Measurements from ENCODE around the gene CDH4. TPM values are rescaled to one million over a fixed set of nuclear protein-coding genes. Genes with fewer than 3 reads are reported as not detected.

Gene CDH4
- total and polyA plus RNA-seq, 2 of the 4 experiments (the other 2 are of a cell fraction) = 1.6 to 3.5 TPM

- Histone ChIP-seq H4K8ac (ENCODE audit: low read depth in 2 of 2, low read length in 2 of 2) (no peak overlapping the region), H4K5ac (ENCODE audit: low read depth, low read length) (no peak overlapping the region), H3K23ac (ENCODE audit: low read depth, low read length) (no peak overlapping the region), H3K4me1 (ENCODE audit: control insufficient read depth, insufficient read depth, low read length) (no peaks in the 10 kb centered on the region), H3K36me3 (ENCODE audit: control insufficient read depth, insufficient read depth, low read length) (no peaks in the 10 kb centered on the region), H3K4me2 (ENCODE audit: low read depth, low read length) (no peak overlapping the region), H3K27me3 (ENCODE audit: control insufficient read depth, insufficient read depth, low read length) (no peaks in the 10 kb centered on the region), H4K91ac (ENCODE audit: insufficient read depth, low read depth, low read length) (no peak overlapping the region), H3K9me1 (ENCODE audit: insufficient read depth, low read length) (no peaks in the 10 kb centered on the region), H2BK120ac (ENCODE audit: low read depth, low read length) (no peak overlapping the region), H3K56ac (ENCODE audit: extremely low read depth, insufficient read depth, low read length) (no peak overlapping the region), H2BK5ac (ENCODE audit: low read depth, low read length, poor library complexity, severe bottlenecking) (no peak overlapping the region), H3K27ac (ENCODE audit: insufficient read depth, low read length) (no peak overlapping the region), H3K9ac (ENCODE audit: low read depth, low read length) (no peak overlapping the region), H3K4me3 (ENCODE audit: insufficient read depth, low read depth, low read length) (no peak overlapping the region), H2AK5ac (ENCODE audit: low read depth, low read length) (no peak overlapping the region), H3K18ac (ENCODE audit: low read depth, low read length) (no peak overlapping the region), H2AFZ (replicated peaks; ENCODE audit: low read length, poor library complexity) (no peak overlapping the region), H2BK20ac (ENCODE audit: low read depth, low read length) (no peak overlapping the region), H4K20me1 (ENCODE audit: insufficient read depth, low read length) (no peaks in the 10 kb centered on the region), H2BK15ac (ENCODE audit: low read depth, low read length) (no peak overlapping the region), H3K79me1 (ENCODE audit: low read depth in 1 of 2, low read length in 2 of 2) (no peaks in the 10 kb centered on the region), H3K14ac (replicated peaks; ENCODE audit: low read depth, low read length) (no peak overlapping the region), H3K9me3 (ENCODE audit: control insufficient read depth, insufficient read depth, low read length) (peaks cover 4% of the 10 kb centered on the region; the same call in 1 of the 2 replicates), H2AK9ac (replicated peaks; ENCODE audit: low read depth, low read length, poor library complexity) (no peak overlapping the region), H3K4ac (ENCODE audit: low read depth, low read length) (no peak overlapping the region)
- no TSS peak for BruUV-seq (replicated peaks)
- DNase-seq = no peak
- ATAC-seq (ENCODE audit: low read depth) = no peak
- in situ Hi-C loops (cut with MboI; ENCODE audit: low sequenced_read_pairs) = no loop called here
- POLR2A ChIA-PET (ENCODE audit: unreplicated experiment) = no interaction called here
- 100% methylated on average over 1 of the region's 4 CpGs; no CpG with 5 or more reads in 1 of the 2 experiments for WGBS, 2 experiments (ENCODE audit: extremely low coverage in 2 of 2, insufficient read length in 1 of 2)
- TF ChIP-seq RAD21 (IDR thresholded peaks at IDR 0.05; ENCODE audit: low read length) = no peak
- TF ChIP-seq SMC3 (IDR thresholded peaks at IDR 0.05; ENCODE audit: low read depth, low read length) = no peak
- no peak for TF ChIP-seq FOS (IDR thresholded peaks at IDR 0.05; ENCODE audit: low read depth, low read length)
- TF ChIP-seq POLR2A (IDR thresholded peaks at IDR 0.05; ENCODE audit: low read depth, low read length) = no peak
- TF ChIP-seq BHLHE40 (IDR thresholded peaks at IDR 0.05; ENCODE audit: low read depth, low read length) = no peak
- no peak for TF ChIP-seq USF2 (IDR thresholded peaks at IDR 0.05; ENCODE audit: low read depth, low read length)
- no peak for TF ChIP-seq MXI1 (IDR thresholded peaks at IDR 0.05; ENCODE audit: borderline replicate concordance, low read depth, low read length)
- CTCF ChIA-PET = no interaction called here
- dilution Hi-C loops (cut with HindIII; ENCODE audit: low sequenced_read_pairs, unreplicated experiment) = no loop called here
- intact Hi-C loops (cut with micrococcal nuclease) = no loop called here
Observed at GRCh38 chr20:61413752-61414151, 161.7 kb downstream of the CDH4 start.

Measured in IMR-90 (cell line).